ENCODE measurements around the gene ARG1.

GRCh38 chr6:131597446-131597845 lies 24.4 kb downstream of the ARG1 start:
- TF ChIP-seq CTCF (IDR thresholded peaks at IDR 0.05; ENCODE audit: low read depth, low read length) (peak; percentile 9; the same call in 1 of the 2 replicates), EZH2phosphoT487 (IDR thresholded peaks at IDR 0.05; ENCODE audit: low read depth) (no peak)

All from OCI-LY3 (cell line).